ENCODE results near the gene ABCB10.
"Not testable (repeated sequence)": the region's sequence is repeated elsewhere in the genome, so short reads cannot be mapped to it uniquely, and the experiment has no call there.

ABCB10 gene

DNA sequence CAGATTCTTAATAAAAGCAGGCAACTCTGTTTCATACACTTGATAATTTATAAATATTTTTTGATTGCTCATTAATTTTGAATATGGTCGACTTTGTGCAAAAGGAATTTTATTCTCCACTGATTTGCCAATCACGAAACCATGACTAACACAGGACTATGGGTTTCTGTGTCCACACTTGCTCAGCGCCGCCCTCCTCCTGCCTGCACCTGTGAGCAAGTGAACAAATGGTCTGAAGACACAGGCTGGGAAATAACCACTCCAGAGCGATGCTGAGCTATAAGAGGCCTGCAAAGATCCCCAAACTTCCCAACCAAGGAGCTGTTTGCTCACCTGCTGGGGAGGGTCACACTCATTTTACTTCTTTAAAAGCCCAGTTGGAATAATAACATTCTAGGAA, 19.6 kb downstream of the ABCB10 start:
- Histone ChIP-seq H3K4me3 (ENCODE audit: low read depth in 1 of 2, low read length in 2 of 2) (no peak overlapping the region), H3K27ac (ENCODE audit: low read depth, low read length) (no peak overlapping the region), H3K9ac (ENCODE audit: low read depth in 1 of 2, low read length in 2 of 2) (no peak overlapping the region), H3K36me3 (ENCODE audit: control insufficient read depth in 1 of 2, insufficient read depth in 2 of 2, low read length in 2 of 2) (peaks cover 18 to 63% of the 10 kb centered on the region in 2 donors), H3K4me1 (ENCODE audit: control insufficient read depth in 1 of 2, insufficient read depth in 2 of 2, low read length in 2 of 2) (no peaks in the 10 kb centered on the region), H3K9me3 (ENCODE audit: control insufficient read depth in 1 of 2, low read length in 2 of 2) (no peaks in the 10 kb centered on the region), H3K27me3 (ENCODE audit: control insufficient read depth in 1 of 2, insufficient read depth in 2 of 2, low read length in 2 of 2) (no peaks in the 10 kb centered on the region)

DNA sequence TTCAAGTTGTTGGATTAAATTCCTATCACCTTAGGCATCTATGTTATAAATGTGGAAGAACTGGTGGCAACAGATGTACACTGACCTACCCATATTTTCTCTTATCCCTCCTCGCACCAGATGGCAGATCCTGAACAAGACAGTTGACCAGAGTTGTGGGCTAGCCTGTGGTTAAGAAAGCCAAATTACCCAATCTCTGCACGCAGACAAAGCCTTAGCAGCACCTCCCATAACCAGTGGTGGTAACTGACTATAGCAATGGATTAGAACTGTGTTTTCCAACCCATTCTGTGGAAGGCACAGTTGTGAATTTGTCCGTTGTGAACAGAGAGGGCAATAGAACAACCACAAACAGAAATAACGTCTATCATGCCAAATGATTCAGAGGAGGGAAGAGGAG, 20.6 kb downstream of the ABCB10 start:
- no peak overlapping the region for H3K4me3 ChIP-seq (ENCODE audit: low read depth in 1 of 2, low read length in 2 of 2)
- H3K27ac ChIP-seq (ENCODE audit: low read depth, low read length) = no peak overlapping the region
- H3K27me3 ChIP-seq (ENCODE audit: control insufficient read depth in 1 of 2, insufficient read depth in 2 of 2, low read length in 2 of 2) = no peaks in the 10 kb centered on the region
- peaks cover 11 to 61% of the 10 kb centered on the region in 2 donors for H3K36me3 ChIP-seq (ENCODE audit: control insufficient read depth in 1 of 2, insufficient read depth in 2 of 2, low read length in 2 of 2)
- no peaks in the 10 kb centered on the region for H3K9me3 ChIP-seq (ENCODE audit: control insufficient read depth in 1 of 2, low read length in 2 of 2)
- no peaks in the 10 kb centered on the region for H3K4me1 ChIP-seq (ENCODE audit: control insufficient read depth in 1 of 2, insufficient read depth in 2 of 2, low read length in 2 of 2)
- no peak overlapping the region for H3K9ac ChIP-seq (ENCODE audit: low read depth in 1 of 2, low read length in 2 of 2)

DNA sequence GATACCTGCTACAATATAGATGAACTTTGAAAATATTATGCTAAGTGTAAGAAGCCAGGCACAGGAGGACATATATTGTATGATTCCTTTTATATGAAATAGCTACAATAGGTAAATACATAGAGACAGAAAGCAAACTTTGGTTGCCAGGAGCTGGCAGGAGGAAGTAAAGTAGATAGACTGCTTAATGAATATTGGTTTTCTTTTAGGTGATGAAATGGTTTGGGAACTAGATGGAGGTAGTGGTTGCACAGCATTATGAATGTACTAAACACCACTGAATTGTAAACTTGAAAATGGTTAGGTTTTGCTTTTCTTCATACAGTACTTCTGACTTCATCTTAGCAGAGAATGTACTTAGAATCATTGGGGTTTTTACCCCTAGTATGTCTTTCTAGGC, 21.5 kb downstream of the ABCB10 start:
- no peak overlapping the region for H3K4me3 ChIP-seq (ENCODE audit: low read depth in 1 of 2, low read length in 2 of 2)
- peaks cover 11 to 63% of the 10 kb centered on the region in 2 donors for H3K36me3 ChIP-seq (ENCODE audit: control insufficient read depth in 1 of 2, insufficient read depth in 2 of 2, low read length in 2 of 2)
- no peak overlapping the region for H3K9ac ChIP-seq (ENCODE audit: low read depth in 1 of 2, low read length in 2 of 2)
- H3K9me3 ChIP-seq (ENCODE audit: control insufficient read depth in 1 of 2, low read length in 2 of 2) = no peaks in the 10 kb centered on the region
- no peaks in the 10 kb centered on the region for H3K4me1 ChIP-seq (ENCODE audit: control insufficient read depth in 1 of 2, insufficient read depth in 2 of 2, low read length in 2 of 2)
- H3K27me3 ChIP-seq (ENCODE audit: control insufficient read depth in 1 of 2, insufficient read depth in 2 of 2, low read length in 2 of 2) = no peaks in the 10 kb centered on the region
- no peak overlapping the region for H3K27ac ChIP-seq (ENCODE audit: low read depth, low read length)

DNA sequence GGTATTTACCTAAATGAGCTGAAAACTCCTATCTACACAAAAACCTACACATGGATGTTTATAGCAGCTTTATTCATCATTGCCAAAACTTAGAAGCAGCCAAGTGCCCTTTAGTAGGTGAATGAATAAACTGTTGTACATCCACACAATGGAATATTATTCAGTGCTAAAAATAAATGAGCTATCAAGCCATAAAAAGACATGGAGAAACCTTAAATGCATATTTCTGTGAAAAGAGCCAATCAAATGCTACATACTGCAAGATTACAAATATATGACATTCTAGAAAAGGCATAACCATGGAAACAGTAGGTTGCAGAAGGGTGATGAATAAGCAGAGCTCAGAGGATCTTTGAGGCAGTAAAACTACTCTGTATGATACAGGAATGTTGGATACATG, 23.3 kb downstream of the ABCB10 start:
- Histone ChIP-seq H3K4me1 (ENCODE audit: control insufficient read depth in 1 of 2, insufficient read depth in 2 of 2, low read length in 2 of 2) (no peaks in the 10 kb centered on the region), H3K27ac (ENCODE audit: low read depth, low read length) (no peak overlapping the region), H3K9me3 (ENCODE audit: control insufficient read depth in 1 of 2, low read length in 2 of 2) (no peaks in the 10 kb centered on the region), H3K9ac (ENCODE audit: low read depth in 1 of 2, low read length in 2 of 2) (no peak overlapping the region), H3K27me3 (ENCODE audit: control insufficient read depth in 1 of 2, insufficient read depth in 2 of 2, low read length in 2 of 2) (no peaks in the 10 kb centered on the region), H3K4me3 (ENCODE audit: low read depth in 1 of 2, low read length in 2 of 2) (no peak overlapping the region), H3K36me3 (ENCODE audit: control insufficient read depth in 1 of 2, insufficient read depth in 2 of 2, low read length in 2 of 2) (peaks cover 18 to 66% of the 10 kb centered on the region in 2 donors)

DNA sequence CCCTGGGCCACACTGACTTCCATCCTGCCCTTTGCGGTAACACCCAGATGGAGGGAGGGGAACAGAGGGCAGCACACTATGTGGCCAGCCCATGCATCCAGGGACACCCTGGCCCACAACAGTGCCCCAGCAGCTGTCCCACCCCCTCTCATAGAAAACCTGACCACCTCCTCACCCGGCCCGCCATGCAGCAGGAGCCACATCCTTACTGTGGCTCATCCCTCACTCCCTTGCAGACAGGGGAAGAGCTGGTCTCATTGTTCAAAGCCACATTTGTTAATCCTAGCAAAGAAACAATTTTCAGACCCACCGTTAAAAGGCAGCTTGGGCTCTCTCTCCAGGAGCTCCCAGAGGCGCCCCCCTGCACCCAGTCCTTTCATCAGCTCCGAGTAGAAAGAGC, 27.2 kb downstream of the ABCB10 start:
- Histone ChIP-seq H3K27me3 (ENCODE audit: control insufficient read depth in 1 of 2, insufficient read depth in 2 of 2, low read length in 2 of 2) (no peaks in the 10 kb centered on the region), H3K9me3 (ENCODE audit: control insufficient read depth in 1 of 2, low read length in 2 of 2) (no peaks in the 10 kb centered on the region), H3K4me3 (ENCODE audit: low read depth in 1 of 2, low read length in 2 of 2) (no peak overlapping the region), H3K9ac (ENCODE audit: low read depth in 1 of 2, low read length in 2 of 2) (no peak overlapping the region), H3K4me1 (ENCODE audit: control insufficient read depth in 1 of 2, insufficient read depth in 2 of 2, low read length in 2 of 2) (no peaks in the 10 kb centered on the region), H3K36me3 (ENCODE audit: control insufficient read depth in 1 of 2, insufficient read depth in 2 of 2, low read length in 2 of 2) (peaks cover 27 to 67% of the 10 kb centered on the region in 2 donors), H3K27ac (ENCODE audit: low read depth, low read length) (no peak overlapping the region)

DNA sequence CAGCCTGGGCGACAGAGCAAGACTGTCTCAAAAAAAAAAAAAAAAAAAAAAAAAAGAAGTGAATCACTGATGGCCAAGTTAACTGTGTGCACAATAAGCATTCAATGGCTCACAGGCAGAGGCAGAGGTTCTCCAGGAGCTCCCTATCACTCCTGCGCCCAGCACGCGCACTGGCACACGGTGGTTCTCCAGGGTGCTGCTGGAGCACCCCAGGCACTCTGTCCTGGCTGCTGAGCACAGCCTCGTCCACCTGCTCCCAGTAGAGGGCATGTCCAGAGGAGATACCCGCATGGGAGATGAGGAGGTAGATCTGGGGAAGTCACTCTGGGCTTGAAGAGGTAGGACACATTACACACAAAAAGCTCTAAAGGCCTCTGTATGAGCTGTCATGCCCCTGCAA, 28.9 kb downstream of the ABCB10 start:
- H3K36me3 ChIP-seq (ENCODE audit: control insufficient read depth in 1 of 2, insufficient read depth in 2 of 2, low read length in 2 of 2) = peaks cover 29 to 73% of the 10 kb centered on the region in 2 donors

DNA sequence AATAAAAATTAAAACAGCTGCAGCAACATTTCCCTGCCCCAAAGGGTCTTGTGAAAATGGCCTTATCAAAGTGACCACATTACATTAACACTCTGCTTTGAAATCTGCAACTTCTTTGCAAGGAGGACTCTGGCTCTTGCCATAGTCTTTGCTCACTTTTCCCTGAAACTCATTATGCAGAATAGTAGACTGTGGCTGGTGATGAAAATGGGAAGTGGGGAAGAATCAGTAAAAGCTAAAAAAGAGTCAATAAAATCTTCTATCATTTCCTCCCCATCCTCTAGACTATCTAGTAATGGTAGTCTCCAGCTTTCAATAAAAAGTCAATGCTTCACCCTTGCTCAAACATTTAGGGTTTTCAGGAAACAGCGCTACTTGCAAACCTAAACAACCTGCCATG, 31.8 kb downstream of the ABCB10 start:
- Histone ChIP-seq H3K9ac (ENCODE audit: low read depth in 1 of 2, low read length in 2 of 2) (no peak overlapping the region), H3K4me1 (ENCODE audit: control insufficient read depth in 1 of 2, insufficient read depth in 2 of 2, low read length in 2 of 2) (no peaks in the 10 kb centered on the region), H3K4me3 (ENCODE audit: low read depth in 1 of 2, low read length in 2 of 2) (no peak overlapping the region), H3K27ac (ENCODE audit: low read depth, low read length) (no peak overlapping the region), H3K36me3 (ENCODE audit: control insufficient read depth in 1 of 2, insufficient read depth in 2 of 2, low read length in 2 of 2) (peaks cover 37 to 75% of the 10 kb centered on the region in 2 donors), H3K9me3 (ENCODE audit: control insufficient read depth in 1 of 2, low read length in 2 of 2) (no peaks in the 10 kb centered on the region), H3K27me3 (ENCODE audit: control insufficient read depth in 1 of 2, insufficient read depth in 2 of 2, low read length in 2 of 2) (no peaks in the 10 kb centered on the region)

More for the DNA sequence above, 28.9 kb downstream of the ABCB10 start:
- no peak overlapping the region for H3K9ac ChIP-seq (ENCODE audit: low read depth in 1 of 2, low read length in 2 of 2)
- H3K27ac ChIP-seq (ENCODE audit: low read depth, low read length) = no peak overlapping the region
- H3K4me1 ChIP-seq (ENCODE audit: control insufficient read depth in 1 of 2, insufficient read depth in 2 of 2, low read length in 2 of 2) = no peaks in the 10 kb centered on the region
- no peaks in the 10 kb centered on the region for H3K9me3 ChIP-seq (ENCODE audit: control insufficient read depth in 1 of 2, low read length in 2 of 2)
- no peaks in the 10 kb centered on the region for H3K27me3 ChIP-seq (ENCODE audit: control insufficient read depth in 1 of 2, insufficient read depth in 2 of 2, low read length in 2 of 2)
- H3K4me3 ChIP-seq (ENCODE audit: low read depth in 1 of 2, low read length in 2 of 2) = no peak overlapping the region

DNA sequence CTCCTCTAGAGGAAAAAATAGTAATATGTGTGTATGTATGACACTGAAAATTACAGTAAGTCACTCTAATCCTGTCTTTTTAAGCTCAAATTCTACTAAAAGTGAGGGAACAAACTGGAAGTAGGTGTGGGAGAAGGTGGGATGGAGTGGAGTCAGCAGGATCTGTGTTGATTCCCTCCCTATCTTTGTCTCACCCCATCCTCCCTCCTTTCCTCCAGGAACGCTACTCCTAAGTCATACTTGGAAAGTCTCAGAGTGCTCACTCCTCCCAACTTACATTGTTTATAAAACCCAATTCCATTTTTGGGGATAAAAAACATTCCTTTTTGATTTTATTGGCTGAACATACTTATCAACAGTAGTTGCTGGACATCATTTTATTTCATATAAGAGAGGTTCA, 35.5 kb downstream of the ABCB10 start:
- no peaks in the 10 kb centered on the region for H3K4me1 ChIP-seq (ENCODE audit: control insufficient read depth in 1 of 2, insufficient read depth in 2 of 2, low read length in 2 of 2)
- H3K36me3 ChIP-seq (ENCODE audit: control insufficient read depth in 1 of 2, insufficient read depth in 2 of 2, low read length in 2 of 2) = peaks cover 27 to 60% of the 10 kb centered on the region in 2 donors
- H3K27ac ChIP-seq (ENCODE audit: low read depth, low read length) = no peak overlapping the region
- H3K4me3 ChIP-seq (ENCODE audit: low read depth in 1 of 2, low read length in 2 of 2) = no peak overlapping the region
- no peak overlapping the region for H3K9ac ChIP-seq (ENCODE audit: low read depth in 1 of 2, low read length in 2 of 2)
- no peaks in the 10 kb centered on the region for H3K9me3 ChIP-seq (ENCODE audit: control insufficient read depth in 1 of 2, low read length in 2 of 2)
- no peaks in the 10 kb centered on the region for H3K27me3 ChIP-seq (ENCODE audit: control insufficient read depth in 1 of 2, insufficient read depth in 2 of 2, low read length in 2 of 2)

DNA sequence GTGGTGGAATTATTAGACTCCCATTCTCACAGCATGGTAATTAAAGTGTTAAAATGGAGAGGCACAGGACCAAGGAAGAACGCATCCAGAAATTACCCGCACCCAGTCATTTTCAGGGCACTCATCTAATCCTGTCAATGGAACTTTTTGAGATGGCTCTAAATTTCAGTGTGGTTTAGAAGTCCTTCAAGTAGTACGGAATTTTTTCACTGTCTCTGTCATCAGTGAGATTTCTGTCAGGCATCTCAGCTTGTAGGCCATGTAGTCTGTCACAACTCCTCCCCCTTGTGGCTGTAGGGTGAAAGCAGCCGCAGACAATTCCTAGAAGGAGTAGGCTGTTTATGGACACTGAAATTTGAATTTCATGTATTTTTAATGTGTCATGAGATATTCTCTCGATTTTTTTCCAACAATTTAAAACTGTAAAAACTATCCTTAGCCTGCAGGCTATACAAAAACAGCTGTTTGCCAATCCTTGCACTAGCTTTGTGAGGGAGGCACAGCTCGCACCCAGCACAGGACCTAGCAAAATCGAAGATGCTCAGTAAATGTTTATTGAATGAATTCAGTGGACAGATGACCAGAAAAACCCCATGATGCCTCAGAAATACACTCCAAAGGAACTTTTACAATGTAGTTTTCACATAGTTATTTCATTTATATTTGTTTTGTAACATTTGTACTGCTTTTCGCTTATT, 43.8 kb downstream of the ABCB10 start:
- no peak overlapping the region for H3K4me3 ChIP-seq (ENCODE audit: low read depth in 1 of 2, low read length in 2 of 2)
- H3K4me1 ChIP-seq (ENCODE audit: control insufficient read depth in 1 of 2, insufficient read depth in 2 of 2, low read length in 2 of 2) = no peaks in the 10 kb centered on the region
- no peak overlapping the region for H3K9ac ChIP-seq (ENCODE audit: low read depth in 1 of 2, low read length in 2 of 2)
- peaks cover 5 to 14% of the 10 kb centered on the region in 2 donors for H3K36me3 ChIP-seq (ENCODE audit: control insufficient read depth in 1 of 2, insufficient read depth in 2 of 2, low read length in 2 of 2)
- no peaks in the 10 kb centered on the region for H3K9me3 ChIP-seq (ENCODE audit: control insufficient read depth in 1 of 2, low read length in 2 of 2)
- H3K27ac ChIP-seq (ENCODE audit: low read depth, low read length) = no peak overlapping the region
- no peaks in the 10 kb centered on the region for H3K27me3 ChIP-seq (ENCODE audit: control insufficient read depth in 1 of 2, insufficient read depth in 2 of 2, low read length in 2 of 2)

DNA sequence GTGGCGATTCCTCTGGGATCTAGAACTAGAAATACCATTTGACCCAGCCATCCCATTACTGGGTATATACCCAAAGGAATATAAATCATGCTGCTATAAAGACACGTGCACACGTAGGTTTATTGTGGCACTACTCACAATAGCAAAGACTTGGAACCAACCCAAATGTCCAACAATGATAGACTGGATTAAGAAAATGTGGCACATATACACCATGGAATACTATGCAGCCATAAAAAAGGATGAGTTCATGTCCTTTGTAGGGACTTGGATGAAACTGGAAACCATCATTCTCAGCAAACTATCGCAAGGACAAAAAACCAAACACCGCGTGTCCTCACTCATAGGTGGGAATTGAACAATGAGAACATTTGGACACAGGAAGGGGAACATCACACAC, 46.9 kb downstream of the ABCB10 start:
- H3K36me3 ChIP-seq (ENCODE audit: control insufficient read depth in 1 of 2, insufficient read depth in 2 of 2, low read length in 2 of 2); H3K9me3 ChIP-seq (ENCODE audit: control insufficient read depth in 1 of 2, low read length in 2 of 2); H3K4me3 ChIP-seq (ENCODE audit: low read depth in 1 of 2, low read length in 2 of 2); H3K9ac ChIP-seq (ENCODE audit: low read depth in 1 of 2, low read length in 2 of 2); H3K27ac ChIP-seq (ENCODE audit: low read depth, low read length); H3K27me3 ChIP-seq (ENCODE audit: control insufficient read depth in 1 of 2, insufficient read depth in 2 of 2, low read length in 2 of 2): not testable (repeated sequence)
- peaks cover 14 to 15% of the 10 kb centered on the region in 2 donors for H3K4me1 ChIP-seq (ENCODE audit: control insufficient read depth in 1 of 2, insufficient read depth in 2 of 2, low read length in 2 of 2)
